ENCODE results near the gene SEPTIN12.

Gene SEPTIN12

DNA sequence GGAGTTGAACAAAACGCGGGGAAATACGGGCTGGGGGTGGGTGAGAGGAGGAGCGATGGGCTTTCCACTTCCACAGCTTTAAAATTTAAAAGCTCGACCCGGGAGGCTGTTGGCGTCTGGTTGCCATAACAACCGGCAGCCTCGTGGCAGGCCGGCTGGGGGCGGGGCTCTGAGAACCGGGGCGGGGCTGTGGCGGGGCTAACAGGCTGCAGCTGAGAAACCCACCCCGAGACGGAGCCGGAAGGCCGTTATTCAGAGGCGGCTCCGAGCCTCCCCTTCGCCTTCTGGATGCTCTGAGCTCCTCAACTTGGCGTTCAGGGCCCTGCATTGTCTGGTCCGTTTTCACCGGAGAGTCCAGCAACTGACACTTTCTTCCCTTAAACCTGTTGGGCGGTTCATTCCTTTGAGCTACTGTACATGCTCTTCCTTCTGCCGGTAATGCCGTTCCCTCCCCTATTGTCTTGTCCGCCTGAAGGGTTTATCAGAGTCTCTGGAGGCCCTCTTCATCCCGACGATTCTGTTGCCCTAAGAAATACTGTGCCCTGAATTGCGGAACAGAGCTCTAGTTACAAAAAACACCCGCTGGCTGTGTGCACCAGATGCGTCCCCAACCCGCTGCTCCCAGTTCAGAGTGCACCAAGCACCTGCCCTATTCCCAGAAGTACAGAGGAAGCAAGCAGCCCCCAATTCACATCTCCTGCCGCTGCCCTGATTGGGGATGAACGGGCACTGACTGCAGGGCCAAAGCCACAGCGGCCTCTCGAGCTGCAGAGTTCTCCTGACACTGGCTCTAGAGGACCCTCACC lies 53.2 kb downstream of the SEPTIN12 start:
- Histone ChIP-seq H3K4me2 (ENCODE audit: low read length) (peak overlapping the region; percentile 100), H3K4me1 (peaks cover 6% of the 10 kb centered on the region), H3K9me3 (ENCODE audit: control insufficient read depth, low read length) (no peaks in the 10 kb centered on the region), H3K9ac (no peak overlapping the region), H3K27me3 (ENCODE audit: control insufficient read depth, insufficient read depth, low read length) (no peaks in the 10 kb centered on the region), H3K4me3 (ENCODE audit: low read depth, low read length) (peak overlapping the region; percentile 100), H2AFZ (peak overlapping the region; percentile 58), H3K27ac (peak overlapping the region; percentile 42), H3K36me3 (ENCODE audit: control insufficient read depth, insufficient read depth, low read length) (no peaks in the 10 kb centered on the region), H3K79me2 (no peaks in the 10 kb centered on the region)
- TF ChIP-seq, protein P1, sequence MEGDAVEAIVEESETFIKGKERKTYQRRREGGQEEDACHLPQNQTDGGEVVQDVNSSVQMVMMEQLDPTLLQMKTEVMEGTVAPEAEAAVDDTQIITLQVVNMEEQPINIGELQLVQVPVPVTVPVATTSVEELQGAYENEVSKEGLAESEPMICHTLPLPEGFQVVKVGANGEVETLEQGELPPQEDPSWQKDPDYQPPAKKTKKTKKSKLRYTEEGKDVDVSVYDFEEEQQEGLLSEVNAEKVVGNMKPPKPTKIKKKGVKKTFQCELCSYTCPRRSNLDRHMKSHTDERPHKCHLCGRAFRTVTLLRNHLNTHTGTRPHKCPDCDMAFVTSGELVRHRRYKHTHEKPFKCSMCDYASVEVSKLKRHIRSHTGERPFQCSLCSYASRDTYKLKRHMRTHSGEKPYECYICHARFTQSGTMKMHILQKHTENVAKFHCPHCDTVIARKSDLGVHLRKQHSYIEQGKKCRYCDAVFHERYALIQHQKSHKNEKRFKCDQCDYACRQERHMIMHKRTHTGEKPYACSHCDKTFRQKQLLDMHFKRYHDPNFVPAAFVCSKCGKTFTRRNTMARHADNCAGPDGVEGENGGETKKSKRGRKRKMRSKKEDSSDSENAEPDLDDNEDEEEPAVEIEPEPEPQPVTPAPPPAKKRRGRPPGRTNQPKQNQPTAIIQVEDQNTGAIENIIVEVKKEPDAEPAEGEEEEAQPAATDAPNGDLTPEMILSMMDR (IDR thresholded peaks at IDR 0.05), result no peak

DNA sequence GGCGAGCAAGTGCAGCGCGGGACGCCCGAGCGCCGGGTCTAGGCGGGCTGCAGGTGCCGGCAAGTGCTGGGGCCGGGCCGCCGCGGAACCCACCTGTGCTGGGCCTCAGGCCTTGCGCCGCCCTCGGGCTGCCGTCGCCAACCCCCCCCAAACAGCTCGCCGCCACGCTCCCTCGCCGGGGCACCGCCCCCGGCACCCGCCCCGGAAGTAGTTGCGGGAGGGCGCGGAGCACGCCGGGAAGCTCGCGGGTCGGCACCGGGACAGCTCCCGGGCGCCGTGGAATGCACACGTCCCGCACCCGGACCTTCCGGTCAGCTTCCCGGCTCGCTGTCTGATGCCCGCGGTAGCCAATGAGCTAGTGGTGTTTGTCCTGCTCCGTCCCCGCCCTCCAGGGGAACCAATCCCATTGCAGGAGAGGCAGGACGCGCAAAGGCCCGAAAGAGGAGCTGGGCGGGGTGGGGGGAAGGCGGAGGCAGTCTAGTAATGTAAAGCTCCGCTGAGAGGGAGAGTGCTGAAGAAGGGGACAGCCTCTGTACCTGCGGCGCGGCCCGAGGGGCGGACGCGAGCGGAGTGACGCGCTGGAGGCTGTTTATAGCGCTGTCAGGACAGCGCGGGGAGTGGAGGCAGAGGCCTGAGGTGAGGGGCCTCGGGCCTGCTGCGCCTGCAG lies 53.9 kb downstream of the SEPTIN12 start, which contains the start of the genes ANKS3 and DNAAF8:
ANKS3 (minus strand) TSS at position 209 of the 667 bp plus-strand sequence. CDS start 4,122 bp downstream, outside the sequence.
DNAAF8 (plus strand) TSS at position 475 of the 667 bp plus-strand sequence. CDS start 1,978 bp downstream, outside the sequence.
- Histone ChIP-seq H3K27ac (peak within 1 kb of the TSS; percentile 42), H3K79me2 (no peaks in the 10 kb centered on the region), H2AFZ (peak within 1 kb of the TSS; percentile 58), H3K4me2 (ENCODE audit: low read length) (peak within 1 kb of the TSS; percentile 100), H3K4me3 (ENCODE audit: low read depth, low read length) (peak within 1 kb of the TSS; percentile 100), H3K36me3 (ENCODE audit: control insufficient read depth, insufficient read depth, low read length) (no peaks in the 10 kb centered on the region), H3K4me1 (peaks cover 6% of the 10 kb centered on the region), H3K9me3 (ENCODE audit: control insufficient read depth, low read length) (no peaks in the 10 kb centered on the region), H3K9ac (no peak within 1 kb of the TSS), H3K27me3 (ENCODE audit: control insufficient read depth, insufficient read depth, low read length) (no peaks in the 10 kb centered on the region)
- TF ChIP-seq, protein P1 (IDR thresholded peaks at IDR 0.05), result no peak

DNA sequence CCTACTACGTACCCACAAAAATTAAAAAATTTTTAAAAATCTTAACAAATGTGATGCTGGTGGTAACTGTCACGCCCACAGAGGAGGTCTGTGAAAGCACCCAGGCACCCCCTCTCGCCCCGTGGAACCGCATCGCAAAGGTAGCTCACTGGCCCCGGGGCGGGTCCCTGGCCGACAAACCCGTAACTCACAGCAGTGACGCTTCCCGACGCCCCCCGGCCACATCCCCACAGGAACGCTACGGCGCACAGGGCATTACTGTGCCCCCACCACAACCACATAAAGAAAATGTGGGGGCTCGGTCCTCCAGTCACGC lies 54.4 kb downstream of the SEPTIN12 start:
- H3K27ac ChIP-seq, result peak overlapping the region; percentile 42
- peak overlapping the region; percentile 100 for H3K4me3 ChIP-seq (ENCODE audit: low read depth, low read length)
- no peak overlapping the region for H3K9ac ChIP-seq
- no peaks in the 10 kb centered on the region for H3K79me2 ChIP-seq
- H3K27me3 ChIP-seq (ENCODE audit: control insufficient read depth, insufficient read depth, low read length), result no peaks in the 10 kb centered on the region
- H3K36me3 ChIP-seq (ENCODE audit: control insufficient read depth, insufficient read depth, low read length), result no peaks in the 10 kb centered on the region
- peaks cover 6% of the 10 kb centered on the region for H3K4me1 ChIP-seq
- TF ChIP-seq, protein P1 (IDR thresholded peaks at IDR 0.05), result no peak
- H2AFZ ChIP-seq, result peak overlapping the region; percentile 58
- H3K4me2 ChIP-seq (ENCODE audit: low read length), result peak overlapping the region; percentile 100
- no peaks in the 10 kb centered on the region for H3K9me3 ChIP-seq (ENCODE audit: control insufficient read depth, low read length)

DNA sequence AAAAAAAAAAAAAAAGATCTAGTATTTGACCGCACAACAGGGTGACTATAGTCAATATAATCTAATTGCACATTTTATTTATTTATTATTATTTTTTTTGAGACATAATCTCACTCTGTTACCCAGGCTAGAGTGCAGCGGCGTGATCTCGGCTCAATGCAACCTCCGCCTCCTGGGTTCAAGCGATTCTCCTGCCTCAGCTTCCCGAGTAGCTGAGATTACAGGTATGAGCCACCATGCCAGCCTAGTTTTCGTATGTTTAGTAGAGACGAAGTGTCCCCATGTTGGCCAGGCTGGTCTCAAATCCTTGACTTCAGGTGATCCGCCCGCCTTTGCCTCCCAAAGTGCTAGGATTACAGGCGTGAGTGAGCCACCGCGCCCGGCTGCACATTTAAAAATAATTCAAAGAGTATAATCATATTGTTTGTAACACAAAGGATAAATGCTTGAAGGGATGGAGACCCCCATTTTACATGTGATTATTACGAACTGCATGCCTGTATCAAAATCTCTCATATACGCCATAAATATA lies 54.9 kb downstream of the SEPTIN12 start:
- H3K9ac ChIP-seq, result no peak overlapping the region

More for the DNA sequence above, 54.9 kb downstream of the SEPTIN12 start:
- H3K4me2 ChIP-seq (ENCODE audit: low read length), result peak overlapping the region; percentile 100
- H3K79me2 ChIP-seq, result no peaks in the 10 kb centered on the region
- TF ChIP-seq, protein P1 (IDR thresholded peaks at IDR 0.05), result no peak
- H3K4me1 ChIP-seq, result peaks cover 6% of the 10 kb centered on the region
- peak overlapping the region; percentile 100 for H3K4me3 ChIP-seq (ENCODE audit: low read depth, low read length)
- H3K27ac ChIP-seq, result peak overlapping the region; percentile 42
- no peaks in the 10 kb centered on the region for H3K9me3 ChIP-seq (ENCODE audit: control insufficient read depth, low read length)
- H3K36me3 ChIP-seq (ENCODE audit: control insufficient read depth, insufficient read depth, low read length), result no peaks in the 10 kb centered on the region
- H3K27me3 ChIP-seq (ENCODE audit: control insufficient read depth, insufficient read depth, low read length), result no peaks in the 10 kb centered on the region
- peak overlapping the region; percentile 58 for H2AFZ ChIP-seq

All from parathyroid adenoma (tissue), 2 donors.